Stomach (tissue), 4 donors: Measurements from ENCODE around the gene COMMD1.

Experiments
- CTCF ChIP-seq, 7 experiments: fragments of 450-650 bp in 4 of 7; fragments of 200-600 bp in 3 of 7; sonication (generic) in 3 of 7; IDR thresholded peaks; one replicate each; pipeline ENCODE4 v1.5.1; 2016 to 2019; ENCODE audit warnings: antibody characterized with exemption in 7 of 7, control low read depth in 2 of 7, mild to moderate bottlenecking in 1 of 7
- EP300 ChIP-seq: sonication (generic); formaldehyde crosslinking; IDR thresholded peaks from one replicate; pipeline ENCODE4 v1.6.1; 2017; ENCODE audit warnings: antibody characterized with exemption
- POLR2A ChIP-seq, 4 donors: fragments of 450-650 bp; IDR thresholded peaks; one replicate each; pipeline ENCODE4 v1.6.1; 2016; ENCODE audit warnings: antibody characterized with exemption in 4 of 4, control low read depth in 2 of 4, mild to moderate bottlenecking in 1 of 4, moderate library complexity in 1 of 4
- POLR2AphosphoS5 ChIP-seq, 3 donors: sonication (generic); formaldehyde crosslinking; IDR thresholded peaks; one replicate each; pipeline ENCODE4 v1.6.1; 2016; ENCODE audit warnings: antibody characterized with exemption in 3 of 3

- TF ChIP-seq CTCF (IDR thresholded peaks at IDR 0.05) (no peak), POLR2AphosphoS5 (IDR thresholded peaks at IDR 0.05) (no peak), POLR2A (IDR thresholded peaks at IDR 0.05) (no peak), EP300 (no peak)
Measured at GRCh38 chr2:61906186-61906470, 654 bp downstream of the COMMD1 start.
